HUES64 (cell line): ENCODE data around the gene PPT1.
"Not testable (repeated sequence)": the region's sequence is repeated elsewhere in the genome, so short reads cannot be mapped to it uniquely, and the experiment has no call there.

Experiments used
- H3K27ac ChIP-seq: 2 replicates; pipeline ENCODE4 v1.7.0; 2013; ENCODE audit warnings: low read depth, low read length, inconsistent platforms
- H3K27me3 ChIP-seq: 2 replicates; pipeline ENCODE4 v1.6.1; 2013; ENCODE audit warnings: mild to moderate bottlenecking, low read length; ENCODE audit not compliant: insufficient read depth
- H3K36me3 ChIP-seq: 2 replicates; pipeline ENCODE4 v1.6.1; 2013; ENCODE audit warnings: mild to moderate bottlenecking, low read length; ENCODE audit not compliant: insufficient read depth
- H3K4me1 ChIP-seq: 2 replicates; pipeline ENCODE4 v1.6.1; 2013; ENCODE audit warnings: mild to moderate bottlenecking, low read length, moderate library complexity; ENCODE audit not compliant: insufficient read depth
- H3K4me3 ChIP-seq: 2 replicates; pipeline ENCODE4 v1.5.1; 2013; ENCODE audit warnings: mild to moderate bottlenecking, low read length, moderate library complexity
- H3K9ac ChIP-seq: 2 replicates; pipeline ENCODE4 v1.6.1; 2013; ENCODE audit warnings: mild to moderate bottlenecking, low read depth, low read length
- H3K9me3 ChIP-seq: 2 replicates; pipeline ENCODE4 v1.6.1; 2013; ENCODE audit warnings: low read depth, low read length; ENCODE audit not compliant: insufficient read depth
- WGBS: fragments of 150-250, 120-280 bp; methylation state at CpG from one replicate; pipeline ENCODE4 v1.1.7; 2013; ENCODE audit warnings: missing lambda C conversion rate; 5-methylcytosine and 5-hydroxymethylcytosine counted together

PPT1 gene

DNA sequence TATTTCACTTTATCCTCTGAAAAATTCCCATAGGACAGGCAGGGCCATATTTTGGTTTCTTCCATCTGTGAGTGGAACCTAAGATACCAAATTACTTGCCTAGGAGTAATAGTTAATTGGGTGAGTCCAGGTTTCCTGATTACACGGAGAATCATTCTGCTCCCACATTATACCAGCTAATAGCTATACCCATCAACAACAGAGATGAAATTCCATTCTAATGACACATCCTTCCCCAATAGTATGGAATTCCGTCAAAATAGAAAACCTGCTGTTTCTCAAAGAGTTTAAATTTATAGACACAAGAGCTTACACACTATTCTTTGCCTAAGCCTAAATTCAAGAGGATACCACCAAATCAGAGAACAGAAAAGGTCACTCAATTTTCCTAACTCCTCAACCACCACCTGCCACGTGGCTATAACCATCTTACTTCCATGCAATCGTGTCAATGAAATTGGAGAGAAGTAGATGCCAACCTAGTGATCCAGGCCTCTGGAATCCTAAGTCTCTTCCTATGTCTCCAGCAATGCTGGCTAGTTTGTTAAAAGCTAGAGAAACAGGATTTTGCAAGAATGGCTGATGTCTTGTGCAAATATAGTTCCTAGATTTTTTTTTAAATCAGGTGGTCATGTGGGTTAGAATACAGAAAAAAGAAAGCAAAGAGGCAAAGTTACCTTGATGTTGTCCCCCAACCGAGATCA lies 6.2 kb downstream of the PPT1 start:
- Histone ChIP-seq H3K9ac (no peak overlapping the region), H3K36me3 (peaks cover 79% of the 10 kb centered on the region), H3K27ac (no peak overlapping the region), H3K4me1 (0 out of 2 replicates have a peak, but pooled peaks cover under 1% of the 10 kb centered on the region), H3K27me3 (no peaks in the 10 kb centered on the region), H3K9me3 (no peaks in the 10 kb centered on the region), H3K4me3 (no peak overlapping the region)
- 95% methylated on average over 5 of the region's 5 CpGs for WGBS

GRCh38 chr1:40084750-40085149 lies 12.3 kb downstream of the PPT1 start:
- not testable (repeated sequence) for H3K9ac ChIP-seq, H3K4me1 ChIP-seq, H3K4me3 ChIP-seq, H3K27me3 ChIP-seq, H3K9me3 ChIP-seq, H3K27ac ChIP-seq
- peaks cover 78% of the 10 kb centered on the region for H3K36me3 ChIP-seq
- WGBS, result 41% methylated on average over 11 of the region's 11 CpGs

DNA sequence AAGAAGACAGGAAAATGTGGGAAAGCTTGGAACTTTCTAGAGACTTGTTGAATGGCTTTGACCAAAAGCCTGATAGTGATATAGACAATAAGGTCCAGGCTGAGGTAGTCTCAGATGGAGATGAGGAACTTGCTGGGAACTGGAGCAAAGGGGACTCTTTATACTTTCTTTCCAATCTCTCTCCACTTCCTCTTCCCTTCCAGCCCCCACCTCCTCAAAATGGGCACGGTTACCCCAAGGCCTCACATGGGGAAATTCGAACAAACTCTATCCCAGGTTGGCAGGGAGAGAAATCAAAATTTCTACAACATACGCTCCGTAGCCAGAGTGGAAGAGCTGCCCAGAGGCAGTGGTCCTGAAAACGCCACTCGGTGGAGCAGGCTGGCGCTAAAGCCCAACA lies 15.2 kb downstream of the PPT1 start:
- H3K27me3 ChIP-seq, result no peaks in the 10 kb centered on the region
- no peak overlapping the region for H3K27ac ChIP-seq
- no peak overlapping the region for H3K9ac ChIP-seq
- H3K36me3 ChIP-seq, result peaks cover 78% of the 10 kb centered on the region
- WGBS, result 69% methylated on average over 7 of the region's 7 CpGs
- no peaks in the 10 kb centered on the region for H3K9me3 ChIP-seq
- no peak overlapping the region for H3K4me3 ChIP-seq
- H3K4me1 ChIP-seq, result no peaks in the 10 kb centered on the region

DNA sequence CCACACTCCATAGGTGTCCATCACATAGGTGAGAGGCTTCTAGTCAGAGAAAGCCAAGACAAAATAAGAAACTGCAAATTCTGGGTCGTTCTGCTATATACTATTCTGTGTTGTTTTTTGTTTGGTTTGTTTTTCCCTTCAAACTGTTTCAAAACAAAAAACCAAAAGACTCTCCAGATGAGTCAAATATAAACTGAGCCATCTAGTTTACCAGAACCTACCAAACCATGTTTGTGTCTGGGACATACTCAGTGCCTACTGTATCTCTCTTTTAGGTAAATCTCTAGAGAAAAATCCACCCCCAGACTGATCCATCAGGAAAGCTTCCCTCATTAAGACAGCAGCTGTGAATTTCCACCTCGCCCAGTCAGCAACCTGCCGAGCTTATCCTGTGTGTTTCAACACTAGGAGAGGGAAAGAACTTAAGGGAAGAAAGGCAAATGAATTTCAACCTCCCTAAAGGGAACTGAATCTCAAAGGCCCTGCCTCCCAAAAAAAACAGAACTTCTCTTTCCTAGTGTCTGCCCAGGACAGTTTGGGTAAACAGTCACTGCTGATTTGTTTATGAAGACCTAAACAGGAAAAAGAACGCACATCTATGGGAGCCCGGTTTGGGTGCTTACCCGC lies 17.2 kb downstream of the PPT1 start:
- WGBS, result 97% methylated on average over 5 of the region's 6 CpGs
- H3K36me3 ChIP-seq, result peaks cover 78% of the 10 kb centered on the region
- H3K27me3 ChIP-seq, result no peaks in the 10 kb centered on the region
- H3K9ac ChIP-seq, result no peak overlapping the region
- H3K9me3 ChIP-seq, result no peaks in the 10 kb centered on the region
- no peak overlapping the region for H3K27ac ChIP-seq
- no peak overlapping the region for H3K4me3 ChIP-seq
- no peaks in the 10 kb centered on the region for H3K4me1 ChIP-seq

GRCh38 chr1:40078512-40079333 lies 18.3 kb downstream of the PPT1 start:
- Histone ChIP-seq H3K27me3 (no peaks in the 10 kb centered on the region), H3K9ac (no peak overlapping the region), H3K27ac (no peak overlapping the region), H3K36me3 (peaks cover 81% of the 10 kb centered on the region), H3K4me3 (no peak overlapping the region), H3K9me3 (no peaks in the 10 kb centered on the region), H3K4me1 (no peaks in the 10 kb centered on the region)
- 87% methylated on average over 5 of the region's 5 CpGs for WGBS

DNA sequence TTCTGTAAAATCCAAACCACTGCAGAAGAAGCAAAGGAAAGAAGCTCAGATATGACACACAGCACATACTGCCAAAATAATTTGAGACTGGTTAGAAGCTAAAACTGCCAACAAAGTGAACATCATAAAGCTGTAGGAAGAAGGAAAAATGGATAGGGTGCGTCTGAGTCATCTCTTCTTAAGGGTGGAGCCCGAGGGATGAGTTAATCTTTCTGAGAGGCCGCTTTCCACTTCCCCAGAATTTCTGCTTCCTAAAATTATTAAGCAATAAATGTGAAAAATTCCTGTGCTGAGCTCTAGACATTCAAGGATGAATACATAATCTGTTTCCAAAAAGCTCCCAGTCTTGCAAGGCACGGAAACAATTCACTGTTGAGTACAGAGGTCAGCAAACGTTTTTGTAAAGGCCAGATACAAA lies 20.1 kb downstream of the PPT1 start:
- no peak overlapping the region for H3K9ac ChIP-seq
- no peak overlapping the region for H3K4me3 ChIP-seq
- H3K4me1 ChIP-seq, result no peaks in the 10 kb centered on the region
- H3K9me3 ChIP-seq, result no peaks in the 10 kb centered on the region
- H3K27me3 ChIP-seq, result no peaks in the 10 kb centered on the region
- WGBS, result 88% methylated on average over 5 of the region's 5 CpGs
- H3K27ac ChIP-seq, result no peak overlapping the region
- H3K36me3 ChIP-seq, result peaks cover 84% of the 10 kb centered on the region

DNA sequence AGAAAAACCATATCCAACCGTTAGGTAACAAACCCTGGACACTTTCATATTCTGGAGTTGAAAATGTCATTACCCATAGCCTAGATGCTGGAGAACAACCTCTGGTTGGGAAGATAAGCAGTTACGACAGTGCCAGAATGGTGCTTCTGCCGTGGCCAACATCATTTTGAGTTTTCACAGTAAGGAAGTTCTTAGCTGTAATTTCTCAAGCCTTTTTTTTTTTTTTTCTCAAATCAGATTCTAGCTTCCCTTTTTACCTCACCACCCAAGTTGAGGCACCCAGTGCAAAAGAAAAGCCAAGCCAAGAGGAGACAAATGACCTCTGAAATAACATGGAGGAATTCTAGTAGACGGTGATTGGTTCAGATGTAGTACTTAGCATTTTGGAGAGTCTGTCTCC lies 21.8 kb downstream of the PPT1 start:
- WGBS, result 96% methylated on average over 4 of the region's 4 CpGs
- Histone ChIP-seq H3K4me1 (no peaks in the 10 kb centered on the region), H3K9ac (no peak overlapping the region), H3K27me3 (no peaks in the 10 kb centered on the region), H3K9me3 (no peaks in the 10 kb centered on the region), H3K27ac (no peak overlapping the region), H3K36me3 (peaks cover 93% of the 10 kb centered on the region), H3K4me3 (no peak overlapping the region)

GRCh38 chr1:40073062-40073461 lies 24.0 kb downstream of the PPT1 start:
- Histone ChIP-seq H3K9ac (no peak overlapping the region), H3K27me3 (no peaks in the 10 kb centered on the region), H3K27ac (no peak overlapping the region), H3K4me3 (no peak overlapping the region), H3K36me3 (peaks cover 91% of the 10 kb centered on the region), H3K9me3 (no peaks in the 10 kb centered on the region), H3K4me1 (no peaks in the 10 kb centered on the region)
- WGBS, result 96% methylated on average over 4 of the region's 4 CpGs

DNA sequence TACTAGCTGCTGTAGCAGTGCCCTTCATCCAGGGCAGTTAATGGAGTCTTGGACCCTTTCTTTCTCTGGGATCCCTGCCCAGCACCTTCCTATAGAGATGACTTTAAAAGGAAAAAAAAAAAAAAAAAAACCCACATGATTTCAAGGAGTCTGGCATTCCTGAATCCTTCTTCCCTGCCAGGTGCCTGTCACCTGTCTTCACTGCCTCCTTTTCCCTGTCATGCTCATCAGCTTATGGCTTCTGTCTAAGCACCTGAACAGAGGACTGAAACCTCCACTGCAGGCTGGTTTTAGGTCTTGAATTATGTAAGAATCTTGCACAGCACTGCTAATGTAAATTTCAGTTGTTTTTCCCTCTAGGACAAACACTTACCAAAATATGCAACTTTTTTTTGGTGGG lies 24.9 kb downstream of the PPT1 start:
- Histone ChIP-seq H3K9me3 (no peaks in the 10 kb centered on the region), H3K4me3 (no peak overlapping the region), H3K36me3 (peaks cover 91% of the 10 kb centered on the region), H3K27me3 (no peaks in the 10 kb centered on the region), H3K4me1 (no peaks in the 10 kb centered on the region), H3K9ac (no peak overlapping the region), H3K27ac (no peak overlapping the region)

DNA sequence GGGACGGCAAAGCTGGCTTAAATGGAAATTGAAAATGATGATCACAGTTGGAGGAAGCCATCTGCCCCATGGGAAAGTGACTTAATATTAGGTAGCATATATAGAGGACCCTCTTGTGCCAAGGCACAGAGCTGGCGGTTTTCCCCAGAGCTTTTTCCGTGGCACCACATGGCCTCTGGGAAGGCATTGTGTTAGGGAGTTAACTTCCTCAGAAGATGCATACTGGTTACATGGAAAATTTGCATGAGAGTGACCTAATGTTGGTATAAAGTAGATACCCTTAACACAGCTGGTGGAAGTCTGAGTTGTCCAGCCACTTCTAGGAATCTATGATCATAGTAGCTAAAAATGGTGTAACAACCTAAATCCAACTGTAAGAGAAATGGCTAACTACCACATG lies 29.2 kb downstream of the PPT1 start:
- Histone ChIP-seq H3K9ac (no peak overlapping the region), H3K36me3 (peaks cover 96% of the 10 kb centered on the region), H3K27me3 (no peaks in the 10 kb centered on the region), H3K27ac (no peak overlapping the region), H3K4me1 (no peaks in the 10 kb centered on the region), H3K4me3 (no peak overlapping the region), H3K9me3 (no peaks in the 10 kb centered on the region)
- WGBS, result 89% methylated on average over 3 of the region's 3 CpGs

- no peak overlapping the region for H3K4me3 ChIP-seq
- H3K27ac ChIP-seq, result no peak overlapping the region
- peaks cover 95% of the 10 kb centered on the region for H3K36me3 ChIP-seq
- WGBS, result 94% methylated on average over 2 of the region's 2 CpGs
- H3K4me1 ChIP-seq, result no peaks in the 10 kb centered on the region
- H3K27me3 ChIP-seq, result no peaks in the 10 kb centered on the region
- no peak overlapping the region for H3K9ac ChIP-seq
- no peaks in the 10 kb centered on the region for H3K9me3 ChIP-seq
These were observed 30.0 kb downstream of the PPT1 start for GRCh38 chr1:40067023-40067422.
